ENCODE measurements around the gene DGKH.
"Not testable (repeated sequence)": the region's sequence is repeated elsewhere in the genome, so short reads cannot be mapped to it uniquely, and the experiment has no call there.

DNA sequence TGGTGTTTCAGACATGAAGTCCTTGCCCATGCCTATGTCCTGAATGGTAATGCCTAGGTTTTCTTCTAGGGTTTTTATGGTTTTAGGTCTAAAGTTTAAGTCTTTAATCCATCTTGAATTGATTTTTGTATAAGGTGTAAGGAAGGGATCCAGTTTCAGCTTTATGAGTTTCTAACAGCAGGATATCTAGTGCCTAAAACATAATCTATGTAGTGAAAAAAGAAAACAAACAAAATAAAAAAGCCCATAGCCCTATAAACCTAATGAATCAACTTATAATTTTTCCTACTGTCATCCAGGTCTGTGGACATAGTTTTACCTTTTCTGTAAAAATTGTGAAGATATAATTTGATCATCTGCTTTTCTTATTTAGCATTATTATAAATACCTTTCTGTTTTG, 115.5 kb downstream of the DGKH start:
- TF ChIP-seq, protein P1, sequence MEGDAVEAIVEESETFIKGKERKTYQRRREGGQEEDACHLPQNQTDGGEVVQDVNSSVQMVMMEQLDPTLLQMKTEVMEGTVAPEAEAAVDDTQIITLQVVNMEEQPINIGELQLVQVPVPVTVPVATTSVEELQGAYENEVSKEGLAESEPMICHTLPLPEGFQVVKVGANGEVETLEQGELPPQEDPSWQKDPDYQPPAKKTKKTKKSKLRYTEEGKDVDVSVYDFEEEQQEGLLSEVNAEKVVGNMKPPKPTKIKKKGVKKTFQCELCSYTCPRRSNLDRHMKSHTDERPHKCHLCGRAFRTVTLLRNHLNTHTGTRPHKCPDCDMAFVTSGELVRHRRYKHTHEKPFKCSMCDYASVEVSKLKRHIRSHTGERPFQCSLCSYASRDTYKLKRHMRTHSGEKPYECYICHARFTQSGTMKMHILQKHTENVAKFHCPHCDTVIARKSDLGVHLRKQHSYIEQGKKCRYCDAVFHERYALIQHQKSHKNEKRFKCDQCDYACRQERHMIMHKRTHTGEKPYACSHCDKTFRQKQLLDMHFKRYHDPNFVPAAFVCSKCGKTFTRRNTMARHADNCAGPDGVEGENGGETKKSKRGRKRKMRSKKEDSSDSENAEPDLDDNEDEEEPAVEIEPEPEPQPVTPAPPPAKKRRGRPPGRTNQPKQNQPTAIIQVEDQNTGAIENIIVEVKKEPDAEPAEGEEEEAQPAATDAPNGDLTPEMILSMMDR (conservative IDR thresholded peaks at IDR 0.05): not testable (repeated sequence)
- TF ChIP-seq EZH2 (IDR thresholded peaks at IDR 0.05; ENCODE audit: low read depth): not testable (repeated sequence)

Data from PC-9 (cell line).